Lower leg skin (tissue), 4 donors: Measurements from ENCODE around the gene SH2D3A. TPM values are rescaled to one million over a fixed set of nuclear protein-coding genes. Genes with fewer than 3 reads are reported as not detected.
A peak's percentile ranks its signal among the peaks of the same experiment; 100 is the strongest.

ENCODE experiments used
- DNase-seq, 2 donors: peaks; one replicate each; pipeline ENCODE4 v3.0.0-alpha.2; 2019; ENCODE audit warnings: low spot score in 2 of 2
- H3K4me3 ChIP-seq: fragments of 200-600 bp; sonication (generic); 2 replicates; pipeline ENCODE4 v1.5.1; 2017; ENCODE audit warnings: mild to moderate bottlenecking, low read depth; ENCODE audit not compliant: poor library complexity, severe bottlenecking
- POLR2A ChIP-seq, 2 donors: fragments of 450-650 bp; IDR thresholded peaks; one replicate each; pipeline ENCODE4 v1.6.1; 2016 to 2017; ENCODE audit warnings: antibody characterized with exemption in 2 of 2, mild to moderate bottlenecking in 1 of 2, moderate library complexity in 1 of 2
- WGBS, 2 donors: methylation state at CpG; one replicate each; pipeline ENCODE4 v1.1.5; 2018; 5-methylcytosine and 5-hydroxymethylcytosine counted together
- intact Hi-C: fragments of 100-400 bp; cut with DNase I; formaldehyde crosslinking; loops from one replicate; pipeline ENCODE4 v1.15.0; 2023; ENCODE audit warnings: low total_unique reads
- total RNA-seq, 4 donors: library from RNA; depleted of rRNA; stranded (reverse); fragments of >200 nt; gene quantifications; one replicate each; pipeline ENCODE4 v1.1.0, GENCODE V29; 2016
- TF ChIP-seq, protein P1 (sequence below), 3 donors: fragments of 450-650 bp; IDR thresholded peaks; one replicate each; pipeline ENCODE4 v1.5.1; 2016; ENCODE audit warnings: antibody characterized with exemption in 3 of 3, mild to moderate bottlenecking in 3 of 3, moderate library complexity in 2 of 3

The SH2D3A gene
- total RNA-seq, 4 donors from 2014 or later = 53.0 to 142 (median 62.3) TPM

DNA sequence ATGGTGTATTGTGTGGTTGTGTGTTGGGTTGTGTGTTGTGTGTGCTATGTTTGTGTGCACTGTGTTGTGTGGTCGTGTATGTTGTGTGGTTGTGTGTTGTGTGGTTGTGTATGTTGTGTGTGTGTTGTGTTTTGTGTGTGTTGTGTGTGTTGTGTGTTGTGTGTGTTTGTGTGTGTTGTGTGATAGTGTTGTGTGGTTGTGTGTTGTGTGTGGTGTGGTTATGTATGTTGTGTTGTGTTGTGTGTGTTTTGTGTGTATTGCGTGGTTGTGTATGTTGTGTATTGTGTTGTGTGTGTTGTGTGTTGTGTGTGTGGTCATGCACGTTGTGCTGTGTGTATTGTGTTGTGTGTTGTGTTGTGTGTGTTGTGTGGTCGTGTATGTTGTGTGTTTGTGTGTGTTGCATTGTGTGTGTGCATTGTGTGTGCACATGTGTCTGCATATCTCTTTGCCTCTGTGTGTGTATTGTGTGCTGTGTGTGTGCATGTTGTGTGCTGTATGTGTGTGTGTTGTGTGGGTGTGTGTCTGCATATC is 49.7 kb downstream of the SH2D3A start:
- intact Hi-C loops = no loop called here
- no peak for DNase-seq
- no peak overlapping the region for H3K4me3 ChIP-seq
- TF ChIP-seq POLR2A (IDR thresholded peaks at IDR 0.05) = no peak
- TF ChIP-seq, protein P1, sequence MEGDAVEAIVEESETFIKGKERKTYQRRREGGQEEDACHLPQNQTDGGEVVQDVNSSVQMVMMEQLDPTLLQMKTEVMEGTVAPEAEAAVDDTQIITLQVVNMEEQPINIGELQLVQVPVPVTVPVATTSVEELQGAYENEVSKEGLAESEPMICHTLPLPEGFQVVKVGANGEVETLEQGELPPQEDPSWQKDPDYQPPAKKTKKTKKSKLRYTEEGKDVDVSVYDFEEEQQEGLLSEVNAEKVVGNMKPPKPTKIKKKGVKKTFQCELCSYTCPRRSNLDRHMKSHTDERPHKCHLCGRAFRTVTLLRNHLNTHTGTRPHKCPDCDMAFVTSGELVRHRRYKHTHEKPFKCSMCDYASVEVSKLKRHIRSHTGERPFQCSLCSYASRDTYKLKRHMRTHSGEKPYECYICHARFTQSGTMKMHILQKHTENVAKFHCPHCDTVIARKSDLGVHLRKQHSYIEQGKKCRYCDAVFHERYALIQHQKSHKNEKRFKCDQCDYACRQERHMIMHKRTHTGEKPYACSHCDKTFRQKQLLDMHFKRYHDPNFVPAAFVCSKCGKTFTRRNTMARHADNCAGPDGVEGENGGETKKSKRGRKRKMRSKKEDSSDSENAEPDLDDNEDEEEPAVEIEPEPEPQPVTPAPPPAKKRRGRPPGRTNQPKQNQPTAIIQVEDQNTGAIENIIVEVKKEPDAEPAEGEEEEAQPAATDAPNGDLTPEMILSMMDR (IDR thresholded peaks at IDR 0.05) = peak in 1 of 3 donors; percentile 88
- 78 to 84% methylated on average over 4 of the region's 4 CpGs for WGBS, 2 donors

DNA sequence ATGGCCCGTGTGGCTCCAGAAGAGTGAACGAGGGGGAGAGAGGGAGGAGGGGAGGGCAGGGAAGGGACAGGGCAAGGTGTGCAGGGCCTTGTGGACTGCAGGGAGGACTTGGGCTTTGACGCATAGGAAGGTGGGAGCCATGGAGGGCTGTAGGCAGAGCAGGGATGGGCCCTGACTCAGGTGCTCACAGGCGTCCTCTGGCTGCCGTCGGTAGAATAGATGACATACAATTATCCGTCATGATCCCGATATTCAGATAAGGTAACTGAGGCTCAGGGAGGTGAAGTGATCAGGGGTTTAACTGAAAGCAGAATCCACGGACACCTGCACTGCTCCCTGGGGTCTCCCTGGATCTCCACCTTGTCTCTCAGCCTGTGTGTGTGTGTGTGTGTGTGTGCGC is 50.2 kb downstream of the SH2D3A start:
- intact Hi-C loops = no loop called here
- no peak for TF ChIP-seq POLR2A (IDR thresholded peaks at IDR 0.05)
- TF ChIP-seq, protein P1 (IDR thresholded peaks at IDR 0.05) = no peak
- DNase-seq = no peak
- WGBS, 2 donors = 70 to 73% methylated on average over 10 of the region's 10 CpGs
- no peak overlapping the region for H3K4me3 ChIP-seq

DNA sequence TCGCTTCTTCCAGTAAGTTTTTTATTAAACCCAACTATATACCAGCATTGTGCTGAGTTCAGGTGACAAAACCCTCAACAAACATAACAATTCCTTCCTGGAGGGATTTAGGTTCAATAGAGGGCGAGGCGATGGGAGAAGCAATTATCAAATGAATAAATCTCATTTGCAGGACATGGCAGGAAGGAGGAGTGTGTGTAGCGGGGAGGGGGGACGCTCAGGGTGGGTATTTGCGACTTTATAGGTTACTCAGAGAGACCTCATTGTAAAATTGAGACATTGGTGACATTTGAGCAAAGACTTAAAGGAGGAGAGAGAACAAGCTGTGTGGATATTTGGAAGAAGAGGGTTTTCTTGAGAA is 50.6 kb downstream of the SH2D3A start:
- TF ChIP-seq, protein P1 (IDR thresholded peaks at IDR 0.05) = no peak
- TF ChIP-seq POLR2A (IDR thresholded peaks at IDR 0.05) = no peak
- no peak overlapping the region for H3K4me3 ChIP-seq
- intact Hi-C loops = no loop called here
- no peak for DNase-seq
- WGBS, 2 donors = 56 to 77% methylated on average over 6 of the region's 6 CpGs

DNA sequence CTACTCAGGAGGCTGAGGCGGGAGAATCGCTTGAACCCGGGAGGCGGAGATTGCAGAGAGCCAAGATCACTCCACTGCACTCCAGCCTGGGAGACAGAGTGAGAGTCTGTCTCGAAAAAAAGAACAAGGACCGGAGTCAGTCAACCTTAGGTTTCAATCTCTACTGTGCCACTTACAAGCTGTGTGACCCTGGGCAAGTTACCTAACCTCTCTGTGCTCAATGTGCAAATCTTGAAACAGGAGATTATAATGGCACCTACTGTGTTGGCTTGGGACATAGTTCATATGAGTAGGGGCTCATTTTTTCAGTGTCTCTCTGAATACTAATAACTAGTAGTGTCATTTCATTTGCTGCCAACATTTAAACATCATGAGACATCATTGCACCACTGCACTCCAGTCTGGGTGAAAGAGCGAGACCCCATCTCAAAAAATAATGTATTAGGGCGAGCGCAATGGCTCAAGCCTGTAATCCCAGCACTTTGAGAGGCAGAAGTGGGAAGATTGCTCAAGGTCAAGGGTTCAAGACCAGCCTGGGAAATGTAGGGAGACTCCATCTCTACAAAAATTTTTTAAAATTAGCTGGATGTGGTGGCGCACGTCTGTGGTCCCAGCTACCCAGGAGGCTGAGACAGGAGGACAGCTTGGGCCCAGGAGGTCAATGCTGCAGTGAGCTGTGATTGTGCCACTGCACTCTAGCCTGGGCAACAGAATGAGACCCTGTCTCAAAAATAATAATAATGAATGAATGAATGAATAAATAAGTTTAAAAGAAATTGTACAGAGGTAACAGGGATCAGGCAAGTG is 52.3 kb downstream of the SH2D3A start:
- no peak overlapping the region for H3K4me3 ChIP-seq
- 87 to 89% methylated on average over 11 of the region's 11 CpGs for WGBS, 2 donors
- TF ChIP-seq POLR2A (IDR thresholded peaks at IDR 0.05) = no peak
- TF ChIP-seq, protein P1 (IDR thresholded peaks at IDR 0.05) = no peak
- DNase-seq = no peak
- intact Hi-C loops = no loop called here

DNA sequence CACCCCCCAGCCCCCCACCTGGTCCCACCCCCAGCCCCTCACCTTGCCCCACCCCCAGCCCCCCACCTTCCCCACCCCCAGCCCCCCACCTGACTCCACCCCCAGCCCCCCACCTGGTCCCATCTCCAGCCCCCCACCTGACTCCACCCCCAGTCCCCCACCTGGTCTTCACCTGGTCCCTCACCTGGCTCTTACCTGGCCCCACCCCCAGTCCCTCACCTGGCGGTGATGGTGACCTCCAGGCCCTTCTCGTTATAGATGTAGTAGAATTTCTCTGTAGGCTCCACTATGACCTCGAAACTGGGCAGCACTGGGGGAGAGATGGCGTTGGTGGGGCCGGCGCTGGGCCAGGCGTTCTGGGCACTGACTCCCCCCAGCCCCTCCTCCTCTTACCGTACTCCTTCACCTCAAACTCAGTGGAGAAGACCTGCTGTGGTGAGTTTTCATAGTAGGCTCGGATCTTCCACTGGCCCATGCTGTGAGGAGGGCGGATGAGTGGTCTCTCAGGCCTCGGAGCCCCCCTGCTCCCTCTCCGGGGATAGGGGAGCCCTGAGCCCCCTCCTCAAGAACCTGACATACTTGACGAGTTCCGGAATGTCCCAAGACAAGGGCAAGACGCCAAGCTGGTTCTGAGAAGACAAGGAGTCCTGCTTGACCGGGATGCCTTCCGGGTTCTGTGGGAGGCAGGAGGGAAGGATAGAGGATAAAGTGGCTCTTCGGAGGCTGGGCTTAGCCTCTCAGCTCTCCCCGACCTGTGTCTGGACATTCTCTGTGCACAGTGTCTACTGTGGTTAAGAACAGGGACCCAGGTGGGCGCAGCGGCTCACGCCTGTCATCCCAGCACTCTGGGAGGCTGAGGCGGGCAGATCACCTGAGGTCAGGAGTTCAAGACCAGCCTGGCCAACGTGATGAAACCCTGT is 53.2 kb downstream of the SH2D3A start:
- intact Hi-C loops = no loop called here
- WGBS, 2 donors = 72 to 80% methylated on average over 24 of the region's 24 CpGs
- no peak overlapping the region for H3K4me3 ChIP-seq
- TF ChIP-seq POLR2A (IDR thresholded peaks at IDR 0.05) = no peak
- TF ChIP-seq, protein P1 (IDR thresholded peaks at IDR 0.05) = no peak
- no peak for DNase-seq
